ENCODE data around the gene HELLS. TPM values are rescaled to one million over a fixed set of nuclear protein-coding genes. Genes with fewer than 3 reads are reported as not detected.
"Not testable (repeated sequence)": the region's sequence is repeated elsewhere in the genome, so short reads cannot be mapped to it uniquely, and the experiment has no call there.

Gene HELLS
- total and polyA plus RNA-seq, 12 donors, result 0.32 to 4.5 (median 0.78) TPM

GRCh38 chr10:94546049-94546900, 687 bp downstream of the HELLS start:
- intact Hi-C loops (cut with DNase I), result no loop called here
- TF ChIP-seq CTCF (IDR thresholded peaks at IDR 0.05), result no peak
- no peaks in the 10 kb centered on the region for H3K9me3 ChIP-seq
- H3K36me3 ChIP-seq, result no peaks in the 10 kb centered on the region
- H3K4me1 ChIP-seq, result peaks cover 0 to 23% (median 16%) of the 10 kb centered on the region in 9 donors
- DNase-seq (no peak), ATAC-seq (peak in 3 of 8 donors; percentile 10 to 37 (median 31))
- WGBS, 2 donors, result 3% methylated on average over 25 of the region's 25 CpGs
- H3K4me3 ChIP-seq, result peak overlapping the region; percentile 53 to 89 (median 70)
- H3K27me3 ChIP-seq, result peaks cover 0 to 17% (median 0%) of the 10 kb centered on the region in 7 donors
- H3K27ac ChIP-seq, result peak overlapping the region in 4 of 10 donors; percentile 11 to 83 (median 68)

- Histone ChIP-seq H3K36me3 (no peaks in the 10 kb centered on the region), H3K4me1 (peaks cover 0 to 23% (median 16%) of the 10 kb centered on the region in 9 donors), H3K27me3 (peaks cover 0 to 17% (median 0%) of the 10 kb centered on the region in 7 donors), H3K9me3 (no peaks in the 10 kb centered on the region), H3K4me3 (peak overlapping the region in 2 of 10 donors; percentile 85 to 89), H3K27ac (no peak overlapping the region)
- WGBS, 2 donors, result 64 to 71% methylated on average over 1 of the region's 1 CpG
- TF ChIP-seq CTCF (IDR thresholded peaks at IDR 0.05), result no peak
- intact Hi-C loops (cut with DNase I), result no loop called here
- ATAC-seq (no peak), DNase-seq (no peak)
These were observed 1.3 kb downstream of the HELLS start for GRCh38 chr10:94546901-94547185.

GRCh38 chr10:94549221-94549620, 3.6 kb downstream of the HELLS start:
- ATAC-seq (no peak), DNase-seq (no peak)
- H3K4me1 ChIP-seq, result peaks cover 0 to 21% (median 16%) of the 10 kb centered on the region in 9 donors
- intact Hi-C loops (cut with DNase I), result no loop called here
- no peaks in the 10 kb centered on the region for H3K36me3 ChIP-seq
- no peak overlapping the region for H3K27ac ChIP-seq
- TF ChIP-seq CTCF (IDR thresholded peaks at IDR 0.05), result no peak
- peaks cover 0 to 17% (median 0%) of the 10 kb centered on the region in 7 donors for H3K27me3 ChIP-seq
- no peak overlapping the region for H3K4me3 ChIP-seq
- no peaks in the 10 kb centered on the region for H3K9me3 ChIP-seq

- H3K4me3 ChIP-seq; H3K9me3 ChIP-seq; intact Hi-C loops (cut with DNase I); H3K27ac ChIP-seq; ATAC-seq; H3K27me3 ChIP-seq; H3K4me1 ChIP-seq; DNase-seq: not testable (repeated sequence)
- H3K36me3 ChIP-seq, result peaks cover 0 to 15% (median 0%) of the 10 kb centered on the region in 9 donors
- WGBS, 2 donors, result 94% methylated on average over 13 of the region's 13 CpGs
These were observed 22.2 kb downstream of the HELLS start for GRCh38 chr10:94567714-94568307.

GRCh38 chr10:94571081-94571480, 25.5 kb downstream of the HELLS start:
- Histone ChIP-seq H3K4me1 (no peaks in the 10 kb centered on the region), H3K27ac (no peak overlapping the region), H3K4me3 (no peak overlapping the region), H3K36me3 (peaks cover 0 to 24% (median 0%) of the 10 kb centered on the region in 9 donors), H3K27me3 (no peaks in the 10 kb centered on the region), H3K9me3 (no peaks in the 10 kb centered on the region)
- no peak for ATAC-seq
- TF ChIP-seq CTCF (IDR thresholded peaks at IDR 0.05), result no peak
- intact Hi-C loops (cut with DNase I), result no loop called here
- DNase-seq, result no peak
